Measurements from ENCODE around the gene RASGRF1.

Gene RASGRF1

DNA sequence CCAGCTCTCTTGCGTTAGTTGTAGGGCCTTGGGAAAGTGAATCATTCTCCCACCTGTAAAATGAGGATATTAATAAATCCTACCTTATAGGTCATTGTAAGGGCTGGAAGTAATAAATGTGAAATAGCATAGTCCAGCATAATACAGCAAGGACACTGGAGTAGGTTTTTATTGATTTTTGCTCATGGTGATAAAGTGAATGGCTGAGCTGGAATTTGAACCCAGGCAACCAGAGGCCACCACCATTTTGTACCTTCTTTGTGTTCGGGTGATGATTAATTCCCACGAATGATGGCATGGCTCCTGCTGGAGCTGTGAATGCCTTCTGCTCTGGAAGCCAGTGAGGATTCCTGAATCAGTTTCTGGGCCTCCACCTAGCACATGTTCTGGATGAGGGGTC is 177.6 kb downstream of the RASGRF1 start:
- no peak overlapping the region for H3K4me3 ChIP-seq (ENCODE audit: low read length)
- TF ChIP-seq, protein P1, sequence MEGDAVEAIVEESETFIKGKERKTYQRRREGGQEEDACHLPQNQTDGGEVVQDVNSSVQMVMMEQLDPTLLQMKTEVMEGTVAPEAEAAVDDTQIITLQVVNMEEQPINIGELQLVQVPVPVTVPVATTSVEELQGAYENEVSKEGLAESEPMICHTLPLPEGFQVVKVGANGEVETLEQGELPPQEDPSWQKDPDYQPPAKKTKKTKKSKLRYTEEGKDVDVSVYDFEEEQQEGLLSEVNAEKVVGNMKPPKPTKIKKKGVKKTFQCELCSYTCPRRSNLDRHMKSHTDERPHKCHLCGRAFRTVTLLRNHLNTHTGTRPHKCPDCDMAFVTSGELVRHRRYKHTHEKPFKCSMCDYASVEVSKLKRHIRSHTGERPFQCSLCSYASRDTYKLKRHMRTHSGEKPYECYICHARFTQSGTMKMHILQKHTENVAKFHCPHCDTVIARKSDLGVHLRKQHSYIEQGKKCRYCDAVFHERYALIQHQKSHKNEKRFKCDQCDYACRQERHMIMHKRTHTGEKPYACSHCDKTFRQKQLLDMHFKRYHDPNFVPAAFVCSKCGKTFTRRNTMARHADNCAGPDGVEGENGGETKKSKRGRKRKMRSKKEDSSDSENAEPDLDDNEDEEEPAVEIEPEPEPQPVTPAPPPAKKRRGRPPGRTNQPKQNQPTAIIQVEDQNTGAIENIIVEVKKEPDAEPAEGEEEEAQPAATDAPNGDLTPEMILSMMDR (conservative IDR thresholded peaks at IDR 0.05; ENCODE audit: low read depth, low read length) = no peak
- no peak for DNase-seq (ENCODE audit: low read depth)

DNA sequence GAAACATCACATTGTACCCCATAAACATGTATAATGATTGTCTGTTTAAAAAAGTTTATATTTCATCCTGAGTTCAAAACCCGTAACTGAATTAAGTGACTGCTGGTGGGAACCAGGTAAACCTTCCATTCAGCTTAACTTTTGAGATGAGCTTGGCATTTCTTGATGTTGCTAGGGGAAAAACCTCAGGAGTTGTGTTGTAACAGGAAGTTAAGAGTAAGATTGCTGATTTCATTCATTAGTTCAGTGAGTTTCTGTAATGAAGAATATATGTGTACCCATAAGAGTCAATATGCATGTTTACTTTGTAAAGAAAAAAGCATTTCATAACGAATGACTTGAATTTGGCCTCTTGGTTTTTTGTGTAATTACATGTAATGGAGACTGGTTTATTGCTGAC is 178.3 kb downstream of the RASGRF1 start:
- no peak overlapping the region for H3K4me3 ChIP-seq (ENCODE audit: low read length)
- no peak for DNase-seq (ENCODE audit: low read depth)
- TF ChIP-seq, protein P1 (conservative IDR thresholded peaks at IDR 0.05; ENCODE audit: low read depth, low read length) = no peak

DNA sequence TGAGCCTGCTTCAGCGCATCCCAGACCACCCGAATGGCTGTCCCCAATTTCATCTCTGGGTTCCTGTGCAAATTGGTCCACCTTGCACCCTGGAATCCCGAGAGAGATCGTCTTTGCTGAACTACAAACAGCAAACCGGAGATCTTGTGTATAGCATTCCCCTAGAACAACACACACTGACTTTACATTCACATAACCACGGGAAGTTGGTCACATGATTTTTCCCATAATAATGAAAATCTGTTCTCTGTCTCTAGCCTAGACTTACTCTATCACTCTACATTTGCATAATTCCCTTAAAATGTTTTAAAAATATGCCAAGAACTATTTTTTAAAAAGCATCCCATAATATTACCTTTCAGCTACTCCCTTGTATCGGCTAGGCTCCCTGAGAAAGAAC is 180.3 kb downstream of the RASGRF1 start:
- H3K4me3 ChIP-seq (ENCODE audit: low read length) = no peak overlapping the region
- no peak for DNase-seq (ENCODE audit: low read depth)
- TF ChIP-seq, protein P1 (conservative IDR thresholded peaks at IDR 0.05; ENCODE audit: low read depth, low read length) = no peak
